HCT116 (cell line): ENCODE data around the gene ARHGEF16. TPM values are rescaled to one million over a fixed set of nuclear protein-coding genes. Genes with fewer than 3 reads are reported as not detected.
A peak's percentile ranks its signal among the peaks of the same experiment; 100 is the strongest.

Experiments used
- ATAC-seq: fragments of 200-7000 bp; cut with Tn5 transposase; 2 replicates; pipeline ENCODE4 v1.9.1; 2020; ENCODE audit warnings: mild to moderate bottlenecking, moderate library complexity
- BruUV-seq: library from RNA; stranded (reverse); fragments of 400-500 nt; replicated peaks from 2 replicates; lab custom pipeline; 2021; lab: Mats Ljungman, UMichigan
- CTCF ChIA-PET: fragments of 300-600 bp; sonication (Branson Sonifier 250); formaldehyde crosslinking; loops from one replicate; lab custom pipeline; 2021; ENCODE audit warnings: antibody characterized with exemption; lab: Charles Lee
- POLR2A ChIA-PET: fragments of 300-600, 350-600 bp; sonication (Branson Sonifier 250); formaldehyde crosslinking; loops from one replicate; lab custom pipeline; 2021; ENCODE audit warnings: antibody characterized with exemption; lab: Charles Lee
- RAD21 ChIA-PET, 2 experiments: fragments of 300-600 bp; sonication (Branson Sonifier 250); formaldehyde crosslinking; loops; one replicate each; lab custom pipeline; 2023; ENCODE audit warnings: low total read pairs in 2 of 2; ENCODE audit not compliant: uncharacterized antibody in 2 of 2, unreplicated experiment in 2 of 2, low non-redundant PET in 1 of 2; lab: Charles Lee
- DNase-seq: peaks from one replicate; pipeline ENCODE4 v3.0.0-alpha.2; 2010; ENCODE audit warnings: low read depth, low spot score
- H2AFZ ChIP-seq: fragments of 200-600 bp; shearing (Covaris generic), sonication (generic); 2 replicates; pipeline ENCODE4 v1.6.1; 2017; ENCODE audit warnings: low read depth, mixed run types, mixed read lengths, antibody characterized with exemption, low read length; ENCODE audit not compliant: poor library complexity, severe bottlenecking
- H3K27ac ChIP-seq: 2 replicates; pipeline ENCODE4 v1.5.1; 2012; ENCODE audit warnings: low read depth, low read length
- H3K27me3 ChIP-seq: fragments of 200-600 bp; sonication (generic); 2 replicates; pipeline ENCODE4 v1.6.1; 2016; ENCODE audit warnings: mixed run types, low read length, mixed read lengths; ENCODE audit not compliant: insufficient read depth
- H3K36me3 ChIP-seq, 2 experiments: fragments of 200-500 bp in 1 of 2; fragments of 200-600 bp in 1 of 2; sonication (Bioruptor generic) in 1 of 2; sonication (generic) in 1 of 2; 2 replicates each; pipeline versions ENCODE4 v1.5.1 to v1.6.1; 2014 to 2016; ENCODE audit warnings: low read length in 2 of 2, inconsistent platforms in 1 of 2, mixed read lengths in 1 of 2, mixed run types in 1 of 2; ENCODE audit not compliant: insufficient read depth in 2 of 2, control insufficient read depth in 1 of 2
- H3K4me1 ChIP-seq, 2 experiments: fragments of 200-600 bp in 1 of 2; sonication (generic) in 1 of 2; 2 replicates each; pipeline versions ENCODE4 v1.5.1 to v1.6.1; 2012 to 2017; ENCODE audit warnings: low read length in 2 of 2, inconsistent platforms in 1 of 2, mild to moderate bottlenecking in 1 of 2, mixed read lengths in 1 of 2, mixed run types in 1 of 2, moderate library complexity in 1 of 2; ENCODE audit not compliant: insufficient read depth in 2 of 2, control insufficient read depth in 1 of 2
- H3K4me2 ChIP-seq: fragments of 200-600 bp; sonication (generic); 2 replicates; pipeline ENCODE4 v1.6.1; 2017; ENCODE audit warnings: mixed run types, low read length, mixed read lengths
- H3K4me3 ChIP-seq, 2 experiments: fragments of 200-600 bp in 1 of 2; sonication (generic) in 1 of 2; replicated peaks in 1 of 2; 2 replicates each; pipeline ENCODE4 v1.5.1; 2011 to 2016; ENCODE audit warnings: low read length in 2 of 2, control low read depth in 1 of 2, low read depth in 1 of 2, mild to moderate bottlenecking in 1 of 2, mixed read lengths in 1 of 2, mixed run types in 1 of 2
- H3K79me2 ChIP-seq: fragments of 200-600 bp; sonication (generic); 2 replicates; pipeline ENCODE4 v1.6.1; 2017; ENCODE audit warnings: mild to moderate bottlenecking, mixed run types, low read length, moderate library complexity, mixed read lengths; ENCODE audit not compliant: insufficient read depth
- H3K9ac ChIP-seq: fragments of 200-600 bp; sonication (generic); 2 replicates; pipeline ENCODE4 v1.6.1; 2016; ENCODE audit warnings: low read length, mixed read lengths
- H3K9me2 ChIP-seq: fragments of 200-600 bp; sonication (generic), shearing (Covaris generic); 2 replicates; pipeline ENCODE4 v1.6.1; 2017; ENCODE audit warnings: mixed run types, mild to moderate bottlenecking, moderate library complexity; ENCODE audit not compliant: insufficient read depth
- H3K9me3 ChIP-seq, 2 experiments: fragments of 200-500 bp in 1 of 2; fragments of 200-600 bp in 1 of 2; sonication (Bioruptor generic) in 1 of 2; sonication (generic) in 1 of 2; 2 replicates each; pipeline ENCODE4 v1.6.1; 2014 to 2017; ENCODE audit warnings: low read length in 2 of 2, mixed read lengths in 2 of 2, inconsistent platforms in 1 of 2, low read depth in 1 of 2, mild to moderate bottlenecking in 1 of 2, mixed run types in 1 of 2, moderate library complexity in 1 of 2; ENCODE audit not compliant: control insufficient read depth in 1 of 2, insufficient read depth in 1 of 2
- H4K20me1 ChIP-seq: fragments of 200-600 bp; sonication (generic), shearing (Covaris generic); 2 replicates; pipeline ENCODE4 v1.6.1; 2017; ENCODE audit warnings: mixed run types, mild to moderate bottlenecking, moderate library complexity; ENCODE audit not compliant: insufficient read depth
- CEBPB ChIP-seq: IDR thresholded peaks from 2 replicates; pipeline ENCODE4 v1.6.1; 2012; ENCODE audit warnings: low read depth
- CTCF ChIP-seq, 3 experiments: fragments of 200-600 bp in 1 of 3; sonication (generic) in 1 of 3; IDR thresholded peaks in 2 of 3; conservative IDR thresholded peaks in 1 of 3; 2 replicates each; pipeline ENCODE4 v1.5.1; 2012 to 2017; ENCODE audit warnings: low read depth in 2 of 3, low read length in 2 of 3, antibody characterized with exemption in 1 of 3, borderline replicate concordance in 1 of 3, control low read depth in 1 of 3, mild to moderate bottlenecking in 1 of 3, mixed read lengths in 1 of 3, mixed run types in 1 of 3, moderate library complexity in 1 of 3; ENCODE audit not compliant: insufficient read depth in 1 of 3
- FOSL1 ChIP-seq: IDR thresholded peaks from 2 replicates; pipeline ENCODE4 v1.6.1; 2012; ENCODE audit warnings: low read depth
- POLR2AphosphoS5 ChIP-seq: IDR thresholded peaks from 2 replicates; pipeline ENCODE4 v1.6.1; 2011; ENCODE audit warnings: mild to moderate bottlenecking, low read depth, low read length, moderate library complexity
- SIN3A ChIP-seq: IDR thresholded peaks from 2 replicates; pipeline ENCODE4 v1.6.1; 2012; ENCODE audit warnings: low read depth
- TCF7L2 ChIP-seq: IDR thresholded peaks from 2 replicates; pipeline ENCODE4 v1.7.0; 2011; ENCODE audit warnings: borderline replicate concordance, inconsistent platforms; ENCODE audit not compliant: insufficient read depth, insufficient read length; ENCODE audit errors: extremely low read depth
- YY1 ChIP-seq: IDR thresholded peaks from 2 replicates; pipeline ENCODE4 v1.6.1; 2011; ENCODE audit warnings: low read length, low read depth, moderate library complexity, mild to moderate bottlenecking; ENCODE audit not compliant: insufficient replicate concordance; ENCODE audit errors: extremely low read depth
- ZFX ChIP-seq: fragments of 450-650 bp; IDR thresholded peaks from 2 replicates; pipeline ENCODE4 v1.6.1; 2017
- ZNF274 ChIP-seq: fragments of 200-500 bp; sonication (Bioruptor generic); IDR thresholded peaks from 2 replicates; pipeline ENCODE4 v1.6.1; 2014; ENCODE audit warnings: mild to moderate bottlenecking, low read depth, low read length, inconsistent platforms
- intact Hi-C: fragments of 100-400 bp; cut with micrococcal nuclease; formaldehyde crosslinking; loops from 2 replicates; pipeline ENCODE4 v1.10.0; 2022
- total RNA-seq: library from RNA; stranded (reverse); gene quantifications from one replicate; pipeline ENCODE4 v1.2.1, GENCODE V29; 2021; ENCODE audit not compliant: unreplicated experiment
- TF ChIP-seq, protein P1 (sequence below): IDR thresholded peaks from 2 replicates; pipeline ENCODE4 v1.6.1; 2012; ENCODE audit warnings: low read depth
- TF ChIP-seq, protein P2 (sequence below): IDR thresholded peaks from 2 replicates; pipeline ENCODE4 v1.6.1; 2011; ENCODE audit warnings: mild to moderate bottlenecking, low read length, moderate library complexity; ENCODE audit not compliant: insufficient replicate concordance; ENCODE audit errors: extremely low read depth

ARHGEF16 gene
- total RNA-seq, 1 experiment from 2014 or later = 37.4 TPM

GRCh38 chr1:3510956-3511250, 56.4 kb downstream of the ARHGEF16 start:
- Histone ChIP-seq H2AFZ (no peak overlapping the region), H3K4me2 (peak overlapping the region; percentile 78), H3K36me3 (no peaks in the 10 kb centered on the region), H3K27ac (peak overlapping the region; percentile 50; the same call in 1 of the 2 replicates), H3K27me3 (no peaks in the 10 kb centered on the region), H3K9me2 (no peaks in the 10 kb centered on the region), H3K9ac (peak overlapping the region; percentile 61; the same call in 1 of the 2 replicates), H4K20me1 (no peaks in the 10 kb centered on the region), H3K4me1 (peaks cover 15 to 49% of the 10 kb centered on the region in 2 experiments), H3K79me2 (no peaks in the 10 kb centered on the region), H3K9me3 (no peaks in the 10 kb centered on the region), H3K4me3 (no peak overlapping the region)
- BruUV-seq = no TSS peak
- DNase-seq (no peak), ATAC-seq (0 out of 2 replicates have a peak, but pooled peaks have one; percentile 1)
- ChIA-PET RAD21 (no interaction called here), POLR2A (no interaction called here), CTCF (no interaction called here)
- intact Hi-C loops = loop anchor here (2.0 kb wide), 1 partner anchor 20 kb away; no protein-coding TSS in a partner anchor
- TF ChIP-seq CEBPB = no peak

DNA sequence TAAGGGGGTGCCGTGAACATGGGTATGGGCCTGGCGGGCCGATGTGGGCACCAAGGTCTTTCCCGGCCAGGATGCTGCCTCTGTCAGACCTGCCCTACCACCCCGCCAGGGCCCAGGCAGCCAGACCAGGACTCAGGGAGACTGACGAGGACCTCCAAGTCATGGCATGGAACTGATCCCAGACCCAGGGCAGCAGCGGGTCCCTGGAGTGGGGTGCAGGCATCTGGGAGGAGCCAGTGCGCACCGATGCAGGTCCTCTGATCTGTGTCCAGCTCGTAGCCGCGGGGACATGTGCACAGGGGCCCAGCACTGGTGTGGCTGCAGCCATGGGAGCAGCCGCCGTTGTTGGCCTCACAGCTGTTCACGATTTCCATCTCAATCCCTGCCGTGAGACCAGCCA, 56.8 kb downstream of the ARHGEF16 start:
- no peaks in the 10 kb centered on the region for H4K20me1 ChIP-seq
- CTCF ChIA-PET = no interaction called here
- peak overlapping the region; percentile 50; the same call in 1 of the 2 replicates for H3K27ac ChIP-seq
- H3K4me1 ChIP-seq = peaks cover 15 to 49% of the 10 kb centered on the region in 2 experiments
- no peak overlapping the region for H3K4me3 ChIP-seq
- H3K36me3 ChIP-seq = no peaks in the 10 kb centered on the region
- H3K79me2 ChIP-seq = no peaks in the 10 kb centered on the region
- no TSS peak for BruUV-seq
- H3K9ac ChIP-seq = no peak overlapping the region
- ATAC-seq = no peak
- no peak for DNase-seq
- 0 out of 2 replicates have a peak overlapping the region, but pooled peaks have one; percentile 78 for H3K4me2 ChIP-seq
- H3K27me3 ChIP-seq = no peaks in the 10 kb centered on the region
- intact Hi-C loops = loop anchor here (2.0 kb wide), 1 partner anchor 19 kb away; no protein-coding TSS in a partner anchor
- POLR2A ChIA-PET = no interaction called here
- no peaks in the 10 kb centered on the region for H3K9me3 ChIP-seq
- no peaks in the 10 kb centered on the region for H3K9me2 ChIP-seq
- RAD21 ChIA-PET = no interaction called here
- no peak overlapping the region for H2AFZ ChIP-seq
- TF ChIP-seq SIN3A (no peak), ZFX (no peak), FOSL1 (no peak), POLR2AphosphoS5 (no peak), CTCF (IDR thresholded peaks at IDR 0.05 in 2 of 3, conservative IDR thresholded peaks at IDR 0.05 in 1 of 3; ENCODE audit: borderline replicate concordance in 1 of 3, insufficient read depth in 1 of 3, low read depth in 2 of 3, low read length in 2 of 3) (no peak), YY1 (no peak), CEBPB (no peak), TCF7L2 (no peak), ZNF274 (no peak)
- TF ChIP-seq, protein P1, sequence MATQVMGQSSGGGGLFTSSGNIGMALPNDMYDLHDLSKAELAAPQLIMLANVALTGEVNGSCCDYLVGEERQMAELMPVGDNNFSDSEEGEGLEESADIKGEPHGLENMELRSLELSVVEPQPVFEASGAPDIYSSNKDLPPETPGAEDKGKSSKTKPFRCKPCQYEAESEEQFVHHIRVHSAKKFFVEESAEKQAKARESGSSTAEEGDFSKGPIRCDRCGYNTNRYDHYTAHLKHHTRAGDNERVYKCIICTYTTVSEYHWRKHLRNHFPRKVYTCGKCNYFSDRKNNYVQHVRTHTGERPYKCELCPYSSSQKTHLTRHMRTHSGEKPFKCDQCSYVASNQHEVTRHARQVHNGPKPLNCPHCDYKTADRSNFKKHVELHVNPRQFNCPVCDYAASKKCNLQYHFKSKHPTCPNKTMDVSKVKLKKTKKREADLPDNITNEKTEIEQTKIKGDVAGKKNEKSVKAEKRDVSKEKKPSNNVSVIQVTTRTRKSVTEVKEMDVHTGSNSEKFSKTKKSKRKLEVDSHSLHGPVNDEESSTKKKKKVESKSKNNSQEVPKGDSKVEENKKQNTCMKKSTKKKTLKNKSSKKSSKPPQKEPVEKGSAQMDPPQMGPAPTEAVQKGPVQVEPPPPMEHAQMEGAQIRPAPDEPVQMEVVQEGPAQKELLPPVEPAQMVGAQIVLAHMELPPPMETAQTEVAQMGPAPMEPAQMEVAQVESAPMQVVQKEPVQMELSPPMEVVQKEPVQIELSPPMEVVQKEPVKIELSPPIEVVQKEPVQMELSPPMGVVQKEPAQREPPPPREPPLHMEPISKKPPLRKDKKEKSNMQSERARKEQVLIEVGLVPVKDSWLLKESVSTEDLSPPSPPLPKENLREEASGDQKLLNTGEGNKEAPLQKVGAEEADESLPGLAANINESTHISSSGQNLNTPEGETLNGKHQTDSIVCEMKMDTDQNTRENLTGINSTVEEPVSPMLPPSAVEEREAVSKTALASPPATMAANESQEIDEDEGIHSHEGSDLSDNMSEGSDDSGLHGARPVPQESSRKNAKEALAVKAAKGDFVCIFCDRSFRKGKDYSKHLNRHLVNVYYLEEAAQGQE = no peak
- TF ChIP-seq, protein P2, sequence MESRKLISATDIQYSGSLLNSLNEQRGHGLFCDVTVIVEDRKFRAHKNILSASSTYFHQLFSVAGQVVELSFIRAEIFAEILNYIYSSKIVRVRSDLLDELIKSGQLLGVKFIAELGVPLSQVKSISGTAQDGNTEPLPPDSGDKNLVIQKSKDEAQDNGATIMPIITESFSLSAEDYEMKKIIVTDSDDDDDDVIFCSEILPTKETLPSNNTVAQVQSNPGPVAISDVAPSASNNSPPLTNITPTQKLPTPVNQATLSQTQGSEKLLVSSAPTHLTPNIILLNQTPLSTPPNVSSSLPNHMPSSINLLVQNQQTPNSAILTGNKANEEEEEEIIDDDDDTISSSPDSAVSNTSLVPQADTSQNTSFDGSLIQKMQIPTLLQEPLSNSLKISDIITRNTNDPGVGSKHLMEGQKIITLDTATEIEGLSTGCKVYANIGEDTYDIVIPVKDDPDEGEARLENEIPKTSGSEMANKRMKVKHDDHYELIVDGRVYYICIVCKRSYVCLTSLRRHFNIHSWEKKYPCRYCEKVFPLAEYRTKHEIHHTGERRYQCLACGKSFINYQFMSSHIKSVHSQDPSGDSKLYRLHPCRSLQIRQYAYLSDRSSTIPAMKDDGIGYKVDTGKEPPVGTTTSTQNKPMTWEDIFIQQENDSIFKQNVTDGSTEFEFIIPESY = no peak
